Ishikawa (cell line): Measurements from ENCODE around the gene CACNA1D.

Experiments used
- CREB1 ChIP-seq: IDR thresholded peaks from 2 replicates; pipeline ENCODE4 v1.6.1; 2012; ENCODE audit warnings: low read depth
- EP300 ChIP-seq: IDR thresholded peaks from 2 replicates; pipeline ENCODE4 v1.6.1; 2012; ENCODE audit warnings: borderline replicate concordance
- FOXM1 ChIP-seq: IDR thresholded peaks from 2 replicates; pipeline ENCODE4 v1.6.1; 2012; ENCODE audit warnings: low read depth, borderline replicate concordance
- MAX ChIP-seq: IDR thresholded peaks from 2 replicates; pipeline ENCODE4 v1.6.1; 2012
- NFIC ChIP-seq: IDR thresholded peaks from 2 replicates; pipeline ENCODE4 v1.6.1; 2012
- RAD21 ChIP-seq: IDR thresholded peaks from 2 replicates; pipeline ENCODE4 v1.6.1; 2012; ENCODE audit warnings: low read depth
- TAF1 ChIP-seq: IDR thresholded peaks from 2 replicates; pipeline ENCODE4 v1.6.1; 2012; ENCODE audit warnings: low read depth, mild to moderate bottlenecking
- TCF12 ChIP-seq: IDR thresholded peaks from 2 replicates; pipeline ENCODE4 v1.6.1; 2012; ENCODE audit warnings: low read depth
- TEAD4 ChIP-seq: IDR thresholded peaks from 2 replicates; pipeline ENCODE4 v1.6.1; 2012

GRCh38 chr3:53478166-53478830 is 16.1 kb upstream of the CACNA1D start:
- TF ChIP-seq TCF12 (no peak), EP300 (no peak), FOXM1 (no peak), RAD21 (no peak), MAX (no peak), CREB1 (no peak), TEAD4 (no peak), TAF1 (no peak), NFIC (no peak)
